ENCODE measurements around the gene RAB44.

DNA sequence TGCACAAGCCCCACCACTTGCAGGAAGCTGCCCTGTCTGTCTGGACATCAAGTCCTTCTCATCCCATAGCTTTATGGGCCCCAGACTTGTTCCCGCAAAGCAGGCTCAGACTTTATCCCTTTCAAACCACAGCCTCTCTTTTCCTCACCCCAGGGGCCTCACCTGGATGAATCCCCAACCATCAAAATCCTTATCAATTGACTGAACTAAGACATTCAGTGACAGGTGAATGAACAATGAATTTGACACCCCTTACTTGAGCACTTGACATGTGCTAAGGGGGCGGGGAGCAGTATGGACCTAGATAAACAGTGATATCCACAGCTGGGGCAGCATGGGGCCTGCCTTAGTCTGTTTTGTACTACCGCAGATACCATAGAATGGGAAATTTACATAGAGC is 5.0 kb downstream of the RAB44 start:
- TF ChIP-seq, protein P1, sequence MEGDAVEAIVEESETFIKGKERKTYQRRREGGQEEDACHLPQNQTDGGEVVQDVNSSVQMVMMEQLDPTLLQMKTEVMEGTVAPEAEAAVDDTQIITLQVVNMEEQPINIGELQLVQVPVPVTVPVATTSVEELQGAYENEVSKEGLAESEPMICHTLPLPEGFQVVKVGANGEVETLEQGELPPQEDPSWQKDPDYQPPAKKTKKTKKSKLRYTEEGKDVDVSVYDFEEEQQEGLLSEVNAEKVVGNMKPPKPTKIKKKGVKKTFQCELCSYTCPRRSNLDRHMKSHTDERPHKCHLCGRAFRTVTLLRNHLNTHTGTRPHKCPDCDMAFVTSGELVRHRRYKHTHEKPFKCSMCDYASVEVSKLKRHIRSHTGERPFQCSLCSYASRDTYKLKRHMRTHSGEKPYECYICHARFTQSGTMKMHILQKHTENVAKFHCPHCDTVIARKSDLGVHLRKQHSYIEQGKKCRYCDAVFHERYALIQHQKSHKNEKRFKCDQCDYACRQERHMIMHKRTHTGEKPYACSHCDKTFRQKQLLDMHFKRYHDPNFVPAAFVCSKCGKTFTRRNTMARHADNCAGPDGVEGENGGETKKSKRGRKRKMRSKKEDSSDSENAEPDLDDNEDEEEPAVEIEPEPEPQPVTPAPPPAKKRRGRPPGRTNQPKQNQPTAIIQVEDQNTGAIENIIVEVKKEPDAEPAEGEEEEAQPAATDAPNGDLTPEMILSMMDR (IDR thresholded peaks at IDR 0.05) = no peak
- TF ChIP-seq RELA (CRISPR knock-in tag; IDR thresholded peaks at IDR 0.05; ENCODE audit: borderline replicate concordance) (no peak), TP53 (CRISPR knock-in tag; IDR thresholded peaks at IDR 0.05) (no peak), CREM (CRISPR knock-in tag; IDR thresholded peaks at IDR 0.05) (no peak), ZNF121 (CRISPR knock-in tag; IDR thresholded peaks at IDR 0.05) (no peak), ZNF232 (CRISPR knock-in tag; IDR thresholded peaks at IDR 0.05) (no peak), JUN (CRISPR knock-in tag; IDR thresholded peaks at IDR 0.05) (no peak), ZNF138 (CRISPR knock-in tag; conservative IDR thresholded peaks at IDR 0.05) (no peak)
- TF ChIP-seq, protein P2, sequence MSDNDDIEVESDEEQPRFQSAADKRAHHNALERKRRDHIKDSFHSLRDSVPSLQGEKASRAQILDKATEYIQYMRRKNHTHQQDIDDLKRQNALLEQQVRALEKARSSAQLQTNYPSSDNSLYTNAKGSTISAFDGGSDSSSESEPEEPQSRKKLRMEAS (CRISPR knock-in tag; IDR thresholded peaks at IDR 0.05) = no peak
- TF ChIP-seq, protein P3, sequence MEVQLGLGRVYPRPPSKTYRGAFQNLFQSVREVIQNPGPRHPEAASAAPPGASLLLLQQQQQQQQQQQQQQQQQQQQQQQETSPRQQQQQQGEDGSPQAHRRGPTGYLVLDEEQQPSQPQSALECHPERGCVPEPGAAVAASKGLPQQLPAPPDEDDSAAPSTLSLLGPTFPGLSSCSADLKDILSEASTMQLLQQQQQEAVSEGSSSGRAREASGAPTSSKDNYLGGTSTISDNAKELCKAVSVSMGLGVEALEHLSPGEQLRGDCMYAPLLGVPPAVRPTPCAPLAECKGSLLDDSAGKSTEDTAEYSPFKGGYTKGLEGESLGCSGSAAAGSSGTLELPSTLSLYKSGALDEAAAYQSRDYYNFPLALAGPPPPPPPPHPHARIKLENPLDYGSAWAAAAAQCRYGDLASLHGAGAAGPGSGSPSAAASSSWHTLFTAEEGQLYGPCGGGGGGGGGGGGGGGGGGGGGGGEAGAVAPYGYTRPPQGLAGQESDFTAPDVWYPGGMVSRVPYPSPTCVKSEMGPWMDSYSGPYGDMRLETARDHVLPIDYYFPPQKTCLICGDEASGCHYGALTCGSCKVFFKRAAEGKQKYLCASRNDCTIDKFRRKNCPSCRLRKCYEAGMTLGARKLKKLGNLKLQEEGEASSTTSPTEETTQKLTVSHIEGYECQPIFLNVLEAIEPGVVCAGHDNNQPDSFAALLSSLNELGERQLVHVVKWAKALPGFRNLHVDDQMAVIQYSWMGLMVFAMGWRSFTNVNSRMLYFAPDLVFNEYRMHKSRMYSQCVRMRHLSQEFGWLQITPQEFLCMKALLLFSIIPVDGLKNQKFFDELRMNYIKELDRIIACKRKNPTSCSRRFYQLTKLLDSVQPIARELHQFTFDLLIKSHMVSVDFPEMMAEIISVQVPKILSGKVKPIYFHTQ (CRISPR knock-in tag; IDR thresholded peaks at IDR 0.05) = no peak

All from WTC11 (cell line).